ENCODE results near the gene EMID1. TPM values are rescaled to one million over a fixed set of nuclear protein-coding genes. Genes with fewer than 3 reads are reported as not detected.

The EMID1 gene
- total RNA-seq, 1 experiment from 2014 or later: not detected

DNA sequence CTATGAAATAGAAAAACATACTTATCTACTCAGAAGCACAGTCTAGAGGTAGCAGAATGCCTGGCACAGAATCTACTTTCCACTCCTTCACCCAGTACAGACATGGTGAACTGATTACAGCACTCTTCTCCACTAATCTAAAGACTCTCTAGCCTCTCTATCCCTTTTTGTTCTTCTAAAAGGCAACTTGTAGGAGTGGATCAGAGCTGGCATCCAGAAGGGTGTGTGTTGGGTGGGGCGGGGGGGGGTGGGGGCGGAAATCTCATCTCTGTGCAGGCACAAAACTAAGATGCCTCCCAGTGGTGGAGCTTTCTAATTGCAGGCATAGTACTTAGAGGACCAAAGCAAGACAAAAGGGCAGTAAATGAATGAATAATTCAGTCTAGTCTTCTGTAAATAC lies 11.5 kb upstream of the EMID1 start:
- no peak for DNase-seq (ENCODE audit: low read depth)

DNA sequence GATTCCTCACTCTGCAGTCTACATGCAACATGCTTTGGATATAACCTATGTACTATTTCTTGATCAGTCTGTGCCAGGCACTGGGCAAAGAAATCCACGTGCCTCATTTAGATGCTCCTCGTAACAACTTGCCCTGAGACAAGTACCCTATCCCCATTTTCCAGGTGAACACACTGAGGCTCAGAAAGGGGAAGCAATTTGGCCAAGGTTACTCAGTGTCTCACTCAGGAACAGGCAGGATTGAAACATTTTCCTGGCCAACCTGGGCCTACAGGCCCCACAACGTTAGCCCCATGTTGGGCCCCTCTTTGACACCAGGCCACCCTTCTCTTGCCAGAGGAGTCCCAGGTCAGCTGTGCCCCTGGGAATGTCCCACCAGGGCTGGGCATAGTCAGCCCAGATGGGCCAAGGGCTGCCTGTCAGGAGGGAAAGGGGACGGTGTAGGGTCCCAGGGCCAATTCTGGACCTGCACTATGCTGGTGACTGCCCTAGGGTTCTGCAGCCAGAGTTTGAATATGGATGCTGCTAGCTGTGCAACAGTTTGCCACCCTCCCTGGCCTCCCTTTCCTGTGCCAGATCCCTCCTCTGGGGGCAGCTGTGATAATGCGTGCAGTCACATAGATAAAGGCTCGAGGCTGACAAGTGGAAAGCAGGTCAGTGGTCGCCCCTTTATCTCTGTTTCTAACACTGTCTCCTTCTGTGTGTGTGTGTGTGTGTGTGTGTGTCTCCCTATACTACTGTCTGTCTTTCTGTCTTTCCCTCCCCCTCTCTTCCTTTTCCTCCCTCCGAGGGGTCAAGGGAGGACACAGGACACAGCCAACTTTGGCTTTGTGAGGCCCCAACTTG lies 10.4 kb upstream of the EMID1 start:
- DNase-seq (ENCODE audit: low read depth): no peak

DNA sequence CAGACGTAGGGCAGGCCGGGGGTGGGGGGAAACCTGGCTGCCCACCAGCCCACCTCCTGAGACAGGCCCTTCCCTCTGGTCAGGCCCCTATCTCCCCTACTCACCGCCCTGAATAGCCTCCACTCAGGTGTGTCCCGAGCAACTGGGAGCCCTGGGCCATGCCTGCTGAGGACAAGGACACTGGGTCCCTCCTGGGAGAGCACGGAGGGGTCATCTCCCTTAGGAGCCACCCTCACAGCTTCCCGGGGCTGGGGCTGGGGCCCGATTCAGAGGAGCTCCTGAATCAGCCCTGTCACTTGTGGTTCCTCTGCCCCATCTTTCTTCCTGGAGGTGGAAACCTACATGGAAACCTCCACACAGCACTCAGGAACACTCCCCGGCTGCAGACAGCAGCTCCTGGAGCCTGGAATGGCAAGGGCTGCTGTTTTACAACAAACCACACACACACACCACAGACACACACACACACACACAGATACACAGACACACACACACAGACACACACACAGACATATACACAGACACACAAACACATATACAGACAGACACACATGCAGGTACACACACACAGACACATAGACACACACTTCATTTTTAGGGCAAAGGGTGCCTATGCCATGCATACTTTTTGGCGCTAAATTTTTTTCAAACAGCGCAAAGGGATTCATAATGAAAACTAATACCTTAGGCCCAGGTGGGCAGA lies 9.6 kb upstream of the EMID1 start:
- no peak for DNase-seq (ENCODE audit: low read depth)

DNA sequence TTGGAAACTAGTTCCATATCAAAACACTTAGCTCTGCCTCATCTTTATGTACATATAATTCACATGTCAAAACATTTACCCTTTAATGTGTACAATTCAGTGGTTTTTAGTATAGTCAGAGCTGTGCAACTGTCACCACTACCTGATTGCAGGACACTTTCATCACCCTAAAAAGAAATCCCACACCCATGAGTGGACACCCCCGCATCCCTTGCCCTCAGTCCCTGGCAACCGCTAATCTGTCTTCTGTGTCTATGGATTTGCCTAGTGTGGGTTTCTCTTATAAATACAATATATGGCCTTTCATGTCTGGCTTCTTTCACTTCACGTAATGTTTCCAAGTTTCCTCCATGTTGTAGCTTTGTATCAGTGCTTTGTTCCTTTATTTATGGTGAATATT lies 8.6 kb upstream of the EMID1 start:
- DNase-seq (ENCODE audit: low read depth): no peak

DNA sequence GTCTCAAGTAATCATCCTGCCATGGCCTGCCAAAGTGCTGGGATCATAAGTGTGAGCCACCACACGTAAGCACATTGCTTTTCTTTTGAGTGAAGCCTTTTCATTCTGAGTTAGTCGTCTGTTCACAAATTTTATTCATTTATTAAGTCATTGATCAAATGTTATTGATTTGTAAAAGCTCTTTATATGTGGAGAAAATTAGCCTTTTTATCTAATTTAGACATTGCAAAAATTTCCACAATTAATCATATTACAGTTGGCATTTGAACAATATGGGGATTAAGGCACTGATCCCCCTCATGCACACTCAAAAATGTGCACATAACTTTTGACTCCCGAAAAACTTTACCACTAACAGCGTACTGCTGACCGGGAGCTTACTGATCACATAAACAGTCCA lies 7.5 kb upstream of the EMID1 start:
- no peak for DNase-seq (ENCODE audit: low read depth)

DNA sequence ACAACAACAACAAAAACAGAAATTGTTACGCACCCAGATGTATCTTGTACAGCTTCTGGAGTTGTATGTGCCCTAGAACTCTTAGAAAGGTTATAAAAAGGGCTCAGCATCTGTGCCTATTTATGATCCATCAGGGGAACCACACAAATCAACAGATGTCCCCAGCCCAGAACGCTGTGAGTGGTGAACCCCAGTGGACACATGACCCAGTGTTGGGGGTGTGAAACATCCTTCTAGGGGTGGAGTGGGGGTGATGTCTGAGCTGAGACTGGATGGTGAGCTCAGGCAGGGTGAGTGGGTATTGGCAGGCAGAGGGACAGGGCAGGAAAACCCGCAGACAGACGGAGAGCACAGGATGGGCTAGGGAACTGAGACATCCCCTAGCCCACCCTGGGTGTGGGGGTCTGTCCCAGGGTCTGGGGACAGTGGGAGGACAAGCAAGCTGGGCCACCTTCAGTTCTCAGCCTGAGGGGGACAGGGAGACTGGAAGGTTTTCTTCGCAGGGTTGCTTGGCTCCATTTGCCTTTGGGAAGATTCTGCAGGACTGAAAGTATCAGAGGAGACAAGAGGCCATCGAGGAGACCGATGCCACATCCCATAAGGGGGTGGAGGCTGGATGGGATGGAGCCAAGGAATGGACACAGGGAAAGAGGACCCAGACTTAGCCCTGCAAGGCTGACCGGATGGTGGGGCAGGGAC lies 5.8 kb upstream of the EMID1 start:
- DNase-seq (ENCODE audit: low read depth): no peak

DNA sequence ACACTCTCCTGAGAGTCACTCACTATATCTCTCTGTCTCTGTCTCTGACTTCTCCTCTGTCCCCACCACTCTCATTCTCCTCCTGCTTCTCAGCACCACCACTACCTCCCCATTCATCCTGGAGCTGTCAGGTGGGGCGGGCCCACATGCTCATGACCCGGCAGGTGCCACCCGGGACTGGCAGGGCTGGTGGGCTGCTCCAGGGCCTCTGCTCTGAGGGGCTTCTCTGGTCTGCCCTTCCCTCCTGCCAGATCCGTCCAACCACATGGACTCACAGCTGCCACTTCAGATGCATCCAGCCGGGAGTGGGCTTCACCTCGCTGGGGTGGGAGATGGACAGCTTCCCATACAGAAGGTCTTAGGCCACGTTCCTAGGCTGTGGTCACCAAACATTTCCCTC lies 4.8 kb upstream of the EMID1 start:
- DNase-seq (ENCODE audit: low read depth): no peak

DNA sequence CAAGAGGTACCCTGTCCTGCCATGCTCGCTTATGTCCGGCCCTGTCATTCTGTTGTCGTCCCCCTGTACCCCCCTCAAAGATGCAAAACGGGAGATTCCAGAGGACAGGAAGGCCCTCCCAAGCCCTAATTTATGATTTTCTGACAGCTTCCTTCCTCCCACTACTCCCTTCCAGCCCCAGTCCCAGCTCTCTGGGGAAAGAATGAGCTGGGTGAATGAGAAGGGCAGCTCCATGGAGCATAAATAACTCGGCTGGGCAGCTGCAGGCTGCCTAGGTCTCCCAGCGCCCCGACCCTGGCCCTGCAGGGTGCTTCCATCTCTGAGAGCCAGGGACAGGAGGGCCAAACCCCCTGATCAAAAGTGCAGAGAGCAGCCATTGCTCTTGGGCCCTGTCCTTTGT lies 3.9 kb upstream of the EMID1 start:
- DNase-seq (ENCODE audit: low read depth): no peak

DNA sequence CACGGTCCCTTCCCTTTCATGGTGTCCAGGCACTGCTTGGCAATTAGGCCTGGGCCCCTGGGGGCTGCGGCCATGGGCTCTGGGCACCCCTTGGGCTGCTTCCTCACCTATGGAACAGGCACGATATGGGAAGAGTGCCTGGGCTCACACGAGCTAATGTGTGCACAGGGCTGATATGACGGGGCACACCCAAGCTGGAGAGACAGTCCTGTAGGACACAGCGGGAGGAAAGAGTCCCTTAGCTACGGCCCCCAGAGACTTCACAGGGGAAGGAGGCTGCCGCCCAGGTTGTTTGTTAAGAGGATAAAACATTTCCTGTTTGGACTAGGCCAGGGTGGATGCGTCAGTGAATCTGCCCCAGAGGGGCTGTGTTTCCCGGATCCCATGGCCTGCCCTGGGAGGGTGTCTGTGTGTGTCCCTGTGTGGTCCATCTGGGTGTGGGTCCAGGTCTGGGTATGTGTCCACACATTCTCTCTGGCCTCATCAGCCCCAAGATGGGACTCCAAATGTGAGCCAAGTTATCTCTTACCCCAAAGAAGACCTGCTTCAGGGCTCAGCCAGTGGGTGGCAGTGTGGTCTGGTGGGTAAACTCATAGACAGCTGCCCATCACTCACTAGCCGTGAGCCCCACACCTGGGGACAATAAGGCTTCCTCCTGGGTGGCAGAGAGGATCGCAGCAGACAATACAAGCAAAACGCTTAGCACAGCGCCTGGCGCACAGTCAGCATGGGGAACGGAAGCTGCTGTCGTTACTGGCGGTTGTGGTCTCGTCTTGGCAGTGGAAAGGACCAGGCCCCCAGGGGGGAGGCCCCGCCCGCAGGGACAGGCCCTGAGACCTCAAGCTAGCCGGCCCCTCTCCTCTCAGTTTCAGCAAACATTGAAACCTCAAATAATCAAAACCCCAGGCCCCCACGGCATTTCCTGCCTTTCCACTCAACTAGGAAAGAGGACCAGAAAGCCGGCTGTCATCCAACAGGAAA lies 3.2 kb upstream of the EMID1 start:
- peak; percentile 64 for DNase-seq (ENCODE audit: low read depth)

DNA sequence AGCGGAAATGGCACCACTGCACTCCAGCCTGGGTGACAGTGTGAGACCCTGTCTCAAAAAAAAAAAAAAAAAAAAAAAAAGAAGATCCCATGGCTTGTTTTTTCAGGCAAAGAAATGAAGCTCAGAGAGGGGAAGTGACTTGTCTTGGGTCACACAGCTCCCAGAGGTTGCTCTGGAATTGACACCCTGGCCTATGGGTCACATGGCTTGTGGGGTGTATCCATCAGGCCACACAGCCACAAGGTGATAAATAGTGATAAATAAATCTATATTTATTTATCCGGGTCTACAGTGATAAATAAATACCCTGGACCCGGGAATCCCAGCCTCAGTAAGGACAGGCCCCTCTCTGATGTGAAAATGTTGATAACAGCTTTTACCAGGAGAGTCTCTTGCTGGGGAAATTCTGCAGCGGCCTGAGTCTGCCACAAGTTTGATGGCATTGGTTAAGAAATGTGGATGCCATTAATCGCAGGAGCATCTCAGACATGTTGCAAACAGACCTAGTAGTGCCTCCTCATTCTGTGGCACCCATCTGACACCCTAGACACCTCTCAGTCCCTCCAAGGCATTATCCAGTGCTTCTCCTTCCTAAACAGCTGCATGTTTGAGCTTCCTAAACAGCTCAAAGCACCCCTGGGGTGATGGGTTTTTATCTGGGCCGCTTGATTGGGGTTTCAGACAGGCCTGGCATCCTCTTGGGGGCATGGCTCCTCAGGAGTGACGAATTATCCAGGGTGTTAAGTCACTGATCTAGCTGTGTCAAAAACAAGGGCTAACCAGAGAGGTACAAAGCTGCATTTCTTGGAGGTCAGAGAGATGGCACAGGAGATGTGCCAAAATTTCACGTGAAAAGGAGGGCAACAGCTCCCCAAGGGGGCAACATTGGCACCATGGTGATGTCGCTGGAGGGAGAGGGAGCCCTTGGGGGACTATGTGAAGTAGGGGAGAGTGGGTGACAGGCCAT lies 1.9 kb upstream of the EMID1 start:
- no peak for DNase-seq (ENCODE audit: low read depth)

DNA sequence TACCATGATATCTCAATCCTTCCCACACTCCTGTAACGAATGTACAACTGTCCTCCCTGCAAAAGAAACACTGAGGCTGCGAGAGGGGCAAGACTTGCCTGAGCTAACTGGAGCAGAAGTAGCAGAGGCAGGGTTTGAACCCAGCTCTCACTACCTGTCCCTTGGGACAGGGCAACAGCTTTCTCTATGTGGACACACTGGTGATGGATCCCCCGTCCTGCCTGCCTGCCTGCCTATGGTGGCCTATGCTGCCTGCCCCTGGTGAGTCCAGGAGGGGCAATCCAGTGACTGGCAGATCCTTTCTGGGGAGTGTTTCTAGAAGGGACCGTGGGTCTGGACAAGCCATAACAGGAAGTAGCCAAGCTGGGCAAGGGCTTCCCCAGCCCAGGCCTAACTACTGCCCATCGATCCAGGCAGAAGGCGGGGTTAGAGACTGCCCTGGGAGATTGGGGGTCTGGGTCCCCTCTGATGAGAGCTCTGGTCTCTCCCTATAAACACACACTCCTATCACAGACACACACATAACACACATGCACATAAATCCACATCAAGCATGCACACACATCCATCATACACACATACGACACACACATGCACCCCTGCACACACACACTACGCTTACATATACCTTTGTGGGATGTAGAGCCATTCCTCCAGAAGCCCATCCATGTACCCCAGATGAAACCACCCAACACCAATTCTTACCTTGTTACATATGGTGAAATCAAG lies 1.1 kb upstream of the EMID1 start:
- DNase-seq (ENCODE audit: low read depth): no peak

DNA sequence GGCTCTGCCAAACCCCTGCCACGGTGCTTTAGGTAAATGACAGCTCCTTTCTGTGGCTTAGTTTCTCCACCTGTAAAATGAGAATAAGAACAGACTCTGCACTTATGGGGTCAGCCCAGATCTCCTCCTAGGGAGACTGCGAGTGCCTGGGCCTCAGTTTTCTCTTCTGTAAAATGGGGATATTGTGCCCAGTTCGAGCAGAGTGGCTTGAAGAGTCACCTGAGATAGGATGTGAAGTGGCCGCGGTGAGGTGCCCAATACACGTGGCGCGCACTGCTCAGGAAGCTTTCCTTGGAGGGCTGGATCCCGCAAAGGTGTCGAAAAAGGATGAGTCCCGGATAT lies 473 bp upstream of the EMID1 start:
- DNase-seq (ENCODE audit: low read depth): no peak

DNA sequence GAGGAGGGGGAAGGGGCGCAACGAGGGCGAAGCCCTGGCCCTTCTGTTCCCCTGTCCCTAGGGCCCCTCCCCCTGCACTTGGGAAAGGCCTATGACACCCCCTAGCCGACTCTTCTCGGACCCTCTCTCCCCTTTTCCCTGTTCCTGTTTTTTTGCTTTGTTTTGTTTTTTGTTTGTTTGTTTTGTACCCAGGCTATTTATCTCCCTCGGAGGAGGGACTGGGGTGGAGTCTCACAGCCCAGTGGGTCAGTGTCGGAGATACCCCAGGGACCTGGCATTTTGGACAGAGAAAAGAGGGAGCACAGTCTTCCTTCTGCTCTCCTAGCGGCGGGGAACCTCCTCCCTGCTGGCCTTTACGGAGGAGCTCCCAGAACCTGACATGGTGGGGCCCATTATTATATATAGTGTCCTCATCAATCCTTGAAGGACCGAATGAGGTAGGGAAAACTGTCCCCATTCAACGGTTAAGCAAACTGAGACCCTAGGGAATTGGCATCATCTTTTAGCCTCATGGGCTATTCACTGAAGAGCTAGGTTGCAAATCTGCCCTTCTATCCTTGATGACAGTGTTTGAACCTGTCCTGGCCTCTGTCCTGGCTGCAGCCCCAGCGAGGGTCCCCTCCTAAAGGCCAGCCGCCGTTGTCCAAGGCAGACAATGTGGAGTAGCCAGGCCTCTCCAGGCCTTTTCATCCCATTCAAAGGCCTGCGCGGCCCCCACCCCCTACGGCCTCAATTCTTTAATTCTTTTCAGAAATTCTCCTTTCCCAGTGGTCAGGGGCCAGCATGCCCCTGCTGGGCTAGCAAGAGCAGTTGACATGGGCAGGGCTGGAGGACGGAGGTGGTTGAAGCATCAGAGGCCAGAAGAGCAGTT lies 911 bp downstream of the EMID1 start:
- no peak for DNase-seq (ENCODE audit: low read depth)

DNA sequence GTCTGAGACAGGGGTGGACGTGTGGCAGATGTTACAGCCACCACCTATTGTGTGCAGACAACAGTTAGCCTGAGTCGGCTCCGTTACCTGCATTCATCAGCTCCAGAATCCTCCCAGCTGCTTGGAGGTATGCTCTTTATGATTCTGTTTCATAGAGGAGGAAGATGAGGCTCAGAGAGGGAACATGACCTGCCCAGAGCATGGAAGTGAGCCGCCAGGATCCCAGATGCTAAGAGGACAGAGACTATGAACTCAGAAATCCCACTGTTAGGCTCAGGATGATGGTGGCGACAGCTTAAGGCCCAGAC lies 1.5 kb downstream of the EMID1 start:
- no peak for DNase-seq (ENCODE audit: low read depth)

DNA sequence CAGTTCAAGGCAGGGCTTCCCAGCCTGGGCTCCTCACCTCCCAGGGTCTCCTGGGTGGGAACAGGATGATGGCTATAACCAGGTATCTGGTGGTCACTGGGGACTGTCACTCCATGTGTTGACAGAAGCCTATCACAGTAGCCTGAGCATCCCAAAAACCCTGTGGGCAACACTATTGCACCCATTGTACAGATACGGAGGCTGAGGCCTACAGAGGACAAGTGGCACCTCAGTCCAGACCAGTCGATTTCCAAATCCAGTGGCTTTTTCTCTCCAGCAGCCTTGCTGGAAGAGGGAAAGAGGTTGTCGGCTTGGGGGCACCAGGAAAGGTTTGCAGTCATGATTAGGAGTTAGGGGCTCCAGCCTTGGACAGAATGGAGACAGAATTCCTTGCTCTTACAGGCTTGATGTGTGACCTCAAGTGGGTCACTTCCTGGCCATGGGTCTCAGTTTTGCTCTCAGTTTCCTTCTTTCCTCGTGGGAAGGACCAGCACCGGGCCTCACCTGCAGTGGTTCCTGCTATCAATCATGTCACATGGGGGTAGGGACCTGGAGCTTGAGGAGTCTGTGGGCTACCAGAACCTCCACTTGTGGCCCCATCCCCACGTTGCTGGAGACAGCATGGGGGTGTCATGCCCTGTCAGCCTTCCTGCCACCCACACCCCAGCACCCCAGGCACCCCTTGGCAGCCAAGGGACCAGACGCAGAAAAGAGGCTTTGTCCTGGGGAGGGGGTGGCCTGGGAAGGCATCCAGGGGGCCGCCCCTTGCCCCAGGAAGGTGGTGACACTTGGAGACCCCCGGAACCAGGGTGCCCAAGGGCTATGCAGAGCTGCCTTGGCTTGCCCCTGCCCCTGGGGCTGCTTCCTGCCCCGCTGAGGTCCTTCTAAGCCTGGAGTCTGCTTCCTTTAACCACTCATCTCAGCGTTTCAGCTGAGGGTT lies 2.1 kb downstream of the EMID1 start:
- DNase-seq (ENCODE audit: low read depth): no peak

DNA sequence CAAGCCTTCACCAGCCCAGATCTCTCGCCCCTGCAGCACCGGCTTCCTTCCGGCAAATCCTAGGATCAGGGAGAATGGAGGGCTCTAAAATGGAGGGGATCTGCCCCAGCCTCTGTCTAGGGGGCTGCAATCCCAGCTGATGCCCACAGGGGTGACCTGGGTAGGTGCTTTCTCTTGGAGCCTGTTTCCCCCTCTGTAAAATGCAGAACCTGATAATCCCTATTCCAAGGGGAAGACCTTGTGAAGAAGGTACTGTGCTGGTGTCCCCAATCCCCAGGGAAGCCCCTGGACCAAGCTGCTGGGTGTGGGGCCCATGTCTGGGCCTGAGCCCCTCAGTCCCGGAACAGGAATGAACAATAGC lies 2.8 kb downstream of the EMID1 start:
- no peak for DNase-seq (ENCODE audit: low read depth)

DNA sequence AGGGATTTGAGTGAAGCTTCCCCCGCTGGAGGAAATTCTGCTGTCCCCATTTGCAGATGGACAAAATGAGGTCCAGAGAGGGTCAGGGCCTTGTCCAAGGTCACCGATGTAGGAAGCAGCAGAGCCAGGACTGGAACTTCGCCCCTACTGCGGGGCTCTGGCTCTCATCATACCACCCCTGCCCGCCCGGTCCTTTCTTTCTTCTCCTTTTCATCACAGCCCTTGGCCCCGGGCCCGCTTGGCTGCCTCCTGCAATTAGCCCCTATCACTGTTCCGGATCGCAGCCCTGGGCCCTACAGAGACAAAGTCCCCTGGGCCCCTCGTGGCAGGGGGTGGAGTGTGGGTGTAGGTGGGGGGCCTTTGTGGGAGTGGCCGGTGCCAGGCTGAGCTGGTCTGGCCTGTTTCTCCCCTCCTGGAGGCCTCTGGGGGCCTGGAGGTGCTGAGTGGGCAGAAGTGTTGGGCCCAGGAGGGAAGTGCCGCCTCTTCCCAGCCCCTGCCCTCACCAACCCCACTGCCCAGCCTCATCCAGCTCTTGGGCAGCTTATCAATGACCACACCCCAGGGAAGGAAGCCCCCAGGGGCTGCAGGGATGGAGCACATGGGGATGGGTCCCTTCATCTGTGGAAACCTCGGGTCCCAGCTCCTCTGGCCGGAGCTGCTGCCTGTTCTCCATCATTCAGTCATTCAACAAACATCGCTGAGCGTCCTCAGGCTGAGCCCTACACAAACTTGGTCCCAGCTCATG lies 3.4 kb downstream of the EMID1 start:
- no peak for DNase-seq (ENCODE audit: low read depth)
